ENCODE results near the gene MTCL1. TPM values are rescaled to one million over a fixed set of nuclear protein-coding genes. Genes with fewer than 3 reads are reported as not detected.

Gene MTCL1
- total RNA-seq, 2 donors from 2014 or later, result 11.2 to 73.1 TPM

DNA sequence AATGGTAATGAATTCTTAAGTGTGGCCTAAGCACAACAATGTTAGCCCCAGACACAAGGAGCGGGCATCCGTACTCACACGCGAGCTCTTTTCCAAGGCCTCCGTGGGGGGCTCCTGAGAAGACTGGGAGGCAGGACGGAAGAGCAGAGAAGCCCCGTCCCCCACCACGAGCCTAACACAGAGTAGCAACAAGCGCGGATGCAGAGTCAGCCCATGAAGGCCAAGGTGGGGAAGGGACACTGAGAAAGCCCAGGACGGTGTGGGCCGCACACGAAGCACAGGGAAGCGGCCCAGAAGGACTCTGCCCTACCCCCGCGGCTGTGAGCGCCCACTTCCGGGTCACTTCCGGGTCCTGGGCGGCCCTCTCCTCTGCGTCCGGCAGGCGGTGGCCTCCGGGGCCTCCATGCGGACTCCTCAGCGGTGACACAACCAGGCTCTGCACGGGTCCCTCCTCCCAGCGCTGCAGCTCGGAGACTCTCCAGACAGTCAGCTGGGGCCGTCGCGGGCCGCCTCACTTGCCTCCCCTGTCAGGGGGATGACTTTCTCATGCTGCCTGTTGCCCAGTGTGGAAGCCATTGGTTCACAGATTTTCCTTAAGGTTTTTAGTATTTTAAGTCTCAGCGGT lies 151.5 kb downstream of the MTCL1 start:
- 94% methylated on average over 34 of the region's 34 CpGs for WGBS
- no peak for DNase-seq (ENCODE audit: low spot score)
- TF ChIP-seq POLR2A (IDR thresholded peaks at IDR 0.05) (no peak), POLR2AphosphoS5 (IDR thresholded peaks at IDR 0.05) (no peak)
- TF ChIP-seq, protein P1, sequence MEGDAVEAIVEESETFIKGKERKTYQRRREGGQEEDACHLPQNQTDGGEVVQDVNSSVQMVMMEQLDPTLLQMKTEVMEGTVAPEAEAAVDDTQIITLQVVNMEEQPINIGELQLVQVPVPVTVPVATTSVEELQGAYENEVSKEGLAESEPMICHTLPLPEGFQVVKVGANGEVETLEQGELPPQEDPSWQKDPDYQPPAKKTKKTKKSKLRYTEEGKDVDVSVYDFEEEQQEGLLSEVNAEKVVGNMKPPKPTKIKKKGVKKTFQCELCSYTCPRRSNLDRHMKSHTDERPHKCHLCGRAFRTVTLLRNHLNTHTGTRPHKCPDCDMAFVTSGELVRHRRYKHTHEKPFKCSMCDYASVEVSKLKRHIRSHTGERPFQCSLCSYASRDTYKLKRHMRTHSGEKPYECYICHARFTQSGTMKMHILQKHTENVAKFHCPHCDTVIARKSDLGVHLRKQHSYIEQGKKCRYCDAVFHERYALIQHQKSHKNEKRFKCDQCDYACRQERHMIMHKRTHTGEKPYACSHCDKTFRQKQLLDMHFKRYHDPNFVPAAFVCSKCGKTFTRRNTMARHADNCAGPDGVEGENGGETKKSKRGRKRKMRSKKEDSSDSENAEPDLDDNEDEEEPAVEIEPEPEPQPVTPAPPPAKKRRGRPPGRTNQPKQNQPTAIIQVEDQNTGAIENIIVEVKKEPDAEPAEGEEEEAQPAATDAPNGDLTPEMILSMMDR (IDR thresholded peaks at IDR 0.05), result no peak
- H3K27me3 ChIP-seq (replicated peaks; ENCODE audit: insufficient read depth), result no peaks in the 10 kb centered on the region
- H3K36me3 ChIP-seq, result no peaks in the 10 kb centered on the region
- no peak overlapping the region for H3K4me3 ChIP-seq
- intact Hi-C loops (cut with DNase I), result no loop called here
- no peak overlapping the region for H3K27ac ChIP-seq
- H3K4me1 ChIP-seq (replicated peaks), result no peaks in the 10 kb centered on the region
- H3K9me3 ChIP-seq, result no peaks in the 10 kb centered on the region

DNA sequence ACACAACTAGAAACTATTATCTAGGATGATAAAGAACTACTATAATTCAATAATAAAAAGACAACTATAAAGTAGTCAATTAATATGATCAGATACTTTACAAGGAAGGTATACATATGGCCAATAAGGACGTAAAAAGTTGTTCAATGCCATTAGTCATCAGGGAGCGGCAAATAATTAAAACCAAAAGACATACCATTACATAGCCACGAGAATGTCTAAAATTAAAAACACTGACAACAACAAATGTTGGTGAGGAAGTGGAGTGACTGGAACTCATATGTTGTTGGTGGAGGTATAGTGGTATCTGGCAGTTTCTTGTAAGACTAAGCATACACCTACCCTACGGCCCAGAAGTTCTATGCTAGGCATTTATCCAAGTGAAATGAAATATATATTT lies 152.4 kb downstream of the MTCL1 start:
- intact Hi-C loops (cut with DNase I), result no loop called here
- H3K27ac ChIP-seq, result no peak overlapping the region
- H3K4me3 ChIP-seq, result no peak overlapping the region
- no peaks in the 10 kb centered on the region for H3K27me3 ChIP-seq (replicated peaks; ENCODE audit: insufficient read depth)
- H3K9me3 ChIP-seq, result no peaks in the 10 kb centered on the region
- WGBS, result 93% methylated on average over 4 of the region's 4 CpGs
- TF ChIP-seq POLR2AphosphoS5 (IDR thresholded peaks at IDR 0.05) (no peak), POLR2A (IDR thresholded peaks at IDR 0.05) (no peak)
- TF ChIP-seq, protein P1 (IDR thresholded peaks at IDR 0.05), result no peak
- H3K36me3 ChIP-seq, result no peaks in the 10 kb centered on the region
- no peaks in the 10 kb centered on the region for H3K4me1 ChIP-seq (replicated peaks)
- no peak for DNase-seq (ENCODE audit: low spot score)

DNA sequence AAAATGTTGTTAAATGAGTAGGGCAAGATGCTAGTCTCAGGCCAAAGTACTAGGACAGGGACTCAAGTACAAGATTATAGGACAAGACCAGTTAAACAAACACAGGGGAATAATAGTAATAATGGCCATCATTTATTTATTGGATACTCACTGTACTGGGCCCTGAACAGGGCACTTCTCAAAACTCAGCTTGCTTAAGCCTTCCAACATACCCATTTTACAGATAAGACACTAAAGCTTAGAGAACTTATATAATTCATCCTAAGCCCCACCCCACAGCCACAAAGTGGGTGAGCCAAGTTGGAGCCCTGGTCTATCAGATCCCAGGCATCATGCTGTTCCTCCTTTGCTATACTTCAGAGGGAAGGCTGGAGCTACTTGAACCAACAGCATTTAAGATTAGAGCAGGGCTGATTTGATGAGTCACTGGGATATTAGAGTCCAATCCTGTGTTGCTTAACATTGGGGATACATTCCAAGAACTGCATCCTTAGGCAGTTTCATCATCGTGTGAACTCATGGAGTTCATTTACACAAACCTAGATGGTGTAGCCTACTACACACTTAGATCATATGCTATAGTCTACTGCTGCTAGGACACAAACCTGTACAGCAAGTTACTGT lies 153.6 kb downstream of the MTCL1 start:
- no peak overlapping the region for H3K4me3 ChIP-seq
- 63% methylated on average over 1 of the region's 1 CpG for WGBS
- no peaks in the 10 kb centered on the region for H3K9me3 ChIP-seq
- no peak overlapping the region for H3K27ac ChIP-seq
- H3K36me3 ChIP-seq, result no peaks in the 10 kb centered on the region
- TF ChIP-seq POLR2AphosphoS5 (IDR thresholded peaks at IDR 0.05), result no peak
- TF ChIP-seq, protein P1 (IDR thresholded peaks at IDR 0.05), result no peak
- no peak for TF ChIP-seq POLR2A (IDR thresholded peaks at IDR 0.05)
- H3K4me1 ChIP-seq (replicated peaks), result no peaks in the 10 kb centered on the region
- no peaks in the 10 kb centered on the region for H3K27me3 ChIP-seq (replicated peaks; ENCODE audit: insufficient read depth)
- no peak for DNase-seq (ENCODE audit: low spot score)
- intact Hi-C loops (cut with DNase I), result no loop called here

DNA sequence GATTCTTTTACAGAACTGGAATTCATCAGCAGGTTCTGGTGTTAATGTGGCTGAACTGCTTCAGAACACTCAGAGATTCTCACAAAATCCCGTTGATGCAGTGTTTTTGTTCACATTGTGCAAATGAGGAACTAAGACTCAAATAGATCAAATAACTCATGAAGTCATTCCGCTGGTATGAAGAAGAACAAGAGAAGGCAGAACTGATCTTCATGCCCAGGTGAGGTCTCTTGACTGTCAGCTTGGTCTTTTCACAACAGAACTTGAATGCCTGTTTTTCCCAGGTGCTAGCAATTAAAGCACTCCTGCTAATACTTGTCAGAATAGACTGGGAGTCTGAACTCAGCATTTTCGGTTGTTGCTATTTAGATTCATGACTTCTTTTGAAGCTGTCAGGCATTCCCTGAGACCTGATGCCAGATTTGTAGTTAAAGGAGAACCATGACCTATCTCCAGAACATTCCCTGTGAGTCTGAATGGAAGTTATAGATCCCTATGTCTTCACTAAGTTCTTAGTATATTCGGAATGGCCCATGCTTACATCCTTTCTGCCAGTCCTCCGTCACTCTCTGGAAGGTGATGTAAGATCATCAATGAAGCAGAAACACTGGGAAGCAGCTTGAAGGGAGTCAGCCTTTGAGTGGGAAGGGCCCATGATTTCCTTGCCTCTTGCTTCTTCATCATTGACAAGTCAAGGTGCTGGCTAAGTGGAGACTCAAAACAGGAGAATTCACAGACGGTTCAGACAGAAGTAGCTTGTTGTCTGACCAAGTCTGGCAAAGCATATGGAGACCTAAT lies 155.7 kb downstream of the MTCL1 start:
- no peak overlapping the region for H3K27ac ChIP-seq

More for the DNA sequence above, 155.7 kb downstream of the MTCL1 start:
- DNase-seq (ENCODE audit: low spot score), result no peak
- H3K27me3 ChIP-seq (replicated peaks; ENCODE audit: insufficient read depth), result no peaks in the 10 kb centered on the region
- H3K9me3 ChIP-seq, result no peaks in the 10 kb centered on the region
- intact Hi-C loops (cut with DNase I), result no loop called here
- no peaks in the 10 kb centered on the region for H3K4me1 ChIP-seq (replicated peaks)
- H3K36me3 ChIP-seq, result no peaks in the 10 kb centered on the region
- no peak overlapping the region for H3K4me3 ChIP-seq
- WGBS, result 73% methylated on average over 6 of the region's 6 CpGs
- TF ChIP-seq, protein P1 (IDR thresholded peaks at IDR 0.05), result no peak
- TF ChIP-seq POLR2AphosphoS5 (IDR thresholded peaks at IDR 0.05) (no peak), POLR2A (IDR thresholded peaks at IDR 0.05) (no peak)
